Activated CD8-positive, alpha-beta T cell treated with anti-CD3 and anti-CD28 coated beads for 36 hours (primary cell): ENCODE results near the gene GSTO1. TPM values are rescaled to one million over a fixed set of nuclear protein-coding genes. Genes with fewer than 3 reads are reported as not detected.

Source experiments
- ATAC-seq: fragments of 200-7000 bp; cut with Tn5 transposase; one replicate; pipeline ENCODE4 v1.10.0; 2021; ENCODE audit warnings: mild to moderate bottlenecking, moderate library complexity
- CTCF ChIA-PET: fragments of 350-600 bp; sonication (Branson Sonifier 250); formaldehyde crosslinking; loops from one replicate; lab custom pipeline; 2021; ENCODE audit warnings: antibody characterized with exemption; lab: Charles Lee
- POLR2A ChIA-PET: fragments of 350-600 bp; sonication (Branson Sonifier 250); formaldehyde crosslinking; loops from one replicate; lab custom pipeline; 2021; ENCODE audit warnings: antibody characterized with exemption; lab: Charles Lee
- DNase-seq: peaks from one replicate; pipeline ENCODE4 v3.0.0-alpha.2; 2020
- H3K27ac Mint-ChIP-seq: one replicate; pipeline ENCODE4 v1.8.0; 2021; ENCODE audit warnings: mild to moderate bottlenecking, mixed read lengths
- H3K27me3 Mint-ChIP-seq: one replicate; pipeline ENCODE4 v1.8.0; 2021; ENCODE audit warnings: mixed read lengths
- H3K36me3 Mint-ChIP-seq: one replicate; pipeline ENCODE4 v1.8.0; 2021; ENCODE audit warnings: low read depth, mixed read lengths
- H3K4me1 Mint-ChIP-seq: one replicate; pipeline ENCODE4 v1.8.0; 2021; ENCODE audit warnings: low read depth, mixed read lengths
- H3K4me3 Mint-ChIP-seq: one replicate; pipeline ENCODE4 v1.8.0; 2021; ENCODE audit warnings: mild to moderate bottlenecking, moderate library complexity, mixed read lengths
- H3K9me3 Mint-ChIP-seq: one replicate; pipeline ENCODE4 v1.8.0; 2021; ENCODE audit warnings: mixed read lengths
- CTCF ChIP-seq: fragments of 200-600 bp; IDR thresholded peaks from one replicate; pipeline ENCODE4 v1.8.0; 2022; ENCODE audit warnings: antibody characterized with exemption, mild to moderate bottlenecking
- intact Hi-C: fragments of 100-400 bp; cut with micrococcal nuclease; formaldehyde crosslinking; loops from one replicate; pipeline ENCODE4 v1.10.0; 2022
- total RNA-seq, 2 experiments: library from RNA; stranded (reverse); gene quantifications; one replicate each; pipeline ENCODE4 v1.2.3, GENCODE V29; 2021

The GSTO1 gene
- total RNA-seq, 2 experiments from 2014 or later = 179 to 189 TPM

GRCh38 chr10:104257235-104257634 is 2.5 kb downstream of the GSTO1 start:
- DNase-seq = no peak
- no peak for ATAC-seq
- Mint-ChIP-seq H3K9me3 (no peaks in the 10 kb centered on the region), H3K36me3 (peaks cover 64% of the 10 kb centered on the region), H3K27ac (peak overlapping the region; percentile 46), H3K27me3 (no peaks in the 10 kb centered on the region), H3K4me1 (peaks cover 72% of the 10 kb centered on the region), H3K4me3 (peak overlapping the region; percentile 86)
- TF ChIP-seq CTCF = no peak
- CTCF ChIA-PET = interaction anchor here (0.7 to 2.9 kb wide), 6 partner anchors 9 to 93 kb away, joined by 3 to 13 read pairs (median 5); no protein-coding TSS in a partner anchor
- intact Hi-C loops = no loop called here
- POLR2A ChIA-PET = interaction anchor here (1.4 to 8.0 kb wide), 2 partner anchors 9 to 19 kb away, joined by 4 to 74 read pairs; partner anchors contain the start of gene GSTO2

GRCh38 chr10:104258209-104258608 is 3.5 kb downstream of the GSTO1 start:
- no peak overlapping the region for H3K4me3 Mint-ChIP-seq
- ATAC-seq (no peak), DNase-seq (no peak)
- no peaks in the 10 kb centered on the region for H3K27me3 Mint-ChIP-seq
- H3K27ac Mint-ChIP-seq = peak overlapping the region; percentile 70
- H3K9me3 Mint-ChIP-seq = no peaks in the 10 kb centered on the region
- ChIA-PET POLR2A (interaction anchor here (1.3 to 8.0 kb wide), 3 partner anchors 8 to 137 kb away, joined by 4 to 74 read pairs (median 5); partner anchors contain the start of genes GSTO2 and SFR1), CTCF (interaction anchor here (1.1 to 2.9 kb wide), 4 partner anchors 8 to 93 kb away, joined by 4 to 13 read pairs (median 5); no protein-coding TSS in a partner anchor)
- intact Hi-C loops = no loop called here
- peaks cover 70% of the 10 kb centered on the region for H3K4me1 Mint-ChIP-seq
- no peak for TF ChIP-seq CTCF
- H3K36me3 Mint-ChIP-seq = peaks cover 68% of the 10 kb centered on the region

GRCh38 chr10:104259456-104259855 is 4.8 kb downstream of the GSTO1 start:
- H3K36me3 Mint-ChIP-seq = peaks cover 77% of the 10 kb centered on the region
- ChIA-PET POLR2A (interaction anchor here (1.3 to 8.0 kb wide), 2 partner anchors 7 to 138 kb away, joined by 5 to 74 read pairs; partner anchors contain the start of genes GSTO2 and SFR1), CTCF (interaction anchor here (0.9 to 1.4 kb wide), 2 partner anchors 14 to 16 kb away, joined by 3 to 7 read pairs; no protein-coding TSS in a partner anchor)
- H3K9me3 Mint-ChIP-seq = no peaks in the 10 kb centered on the region
- ATAC-seq = no peak
- H3K4me1 Mint-ChIP-seq = peaks cover 70% of the 10 kb centered on the region
- H3K27me3 Mint-ChIP-seq = no peaks in the 10 kb centered on the region
- H3K27ac Mint-ChIP-seq = peak overlapping the region; percentile 94
- intact Hi-C loops = no loop called here
- no peak for TF ChIP-seq CTCF
- no peak overlapping the region for H3K4me3 Mint-ChIP-seq
- no peak for DNase-seq

GRCh38 chr10:104259999-104260774 is 5.5 kb downstream of the GSTO1 start:
- no peaks in the 10 kb centered on the region for H3K9me3 Mint-ChIP-seq
- no peak for TF ChIP-seq CTCF
- CTCF ChIA-PET = interaction anchor here (0.9 to 1.4 kb wide), 4 partner anchors 11 to 77 kb away, joined by 3 to 7 read pairs (median 4); no protein-coding TSS in a partner anchor
- peak overlapping the region; percentile 59 for H3K4me3 Mint-ChIP-seq
- POLR2A ChIA-PET = interaction anchor here (0.9 kb wide), 1 partner anchor 15 kb away, joined by 3 read pairs; no protein-coding TSS in a partner anchor
- intact Hi-C loops = no loop called here
- DNase-seq (no peak), ATAC-seq (peak; percentile 35)
- H3K4me1 Mint-ChIP-seq = peaks cover 76% of the 10 kb centered on the region
- no peaks in the 10 kb centered on the region for H3K27me3 Mint-ChIP-seq
- peaks cover 83% of the 10 kb centered on the region for H3K36me3 Mint-ChIP-seq
- peak overlapping the region; percentile 94 for H3K27ac Mint-ChIP-seq
